Endothelial cell of umbilical vein (primary cell): ENCODE results near the gene MROH8.

Source experiments
- EZH2 ChIP-seq: IDR thresholded peaks from 2 replicates; pipeline ENCODE4 v1.6.1; 2012; ENCODE audit warnings: borderline replicate concordance, low read depth, mild to moderate bottlenecking, moderate library complexity, low read length, inconsistent platforms; ENCODE audit not compliant: severe bottlenecking
- MAX ChIP-seq: IDR thresholded peaks from 2 replicates; pipeline ENCODE4 v1.6.1; 2011; ENCODE audit not compliant: insufficient read depth, insufficient read length
- POLR2AphosphoS5 ChIP-seq: IDR thresholded peaks from 2 replicates; pipeline ENCODE4 v1.6.1; 2012; ENCODE audit warnings: low read depth, mild to moderate bottlenecking, control low read depth, low read length, moderate library complexity; ENCODE audit not compliant: insufficient read depth
- TF ChIP-seq, protein P1 (sequence below), 2 donors: IDR thresholded peaks; 1 replicate in 1 of 2; 2 replicates in 1 of 2; pipeline ENCODE4 v1.5.1; 2011; ENCODE audit warnings: low read length in 2 of 2, mild to moderate bottlenecking in 2 of 2, moderate library complexity in 2 of 2, control low read depth in 1 of 2, inconsistent platforms in 1 of 2, low read depth in 1 of 2; ENCODE audit not compliant: insufficient read depth in 1 of 2; ENCODE audit errors: extremely low read depth in 1 of 2

DNA sequence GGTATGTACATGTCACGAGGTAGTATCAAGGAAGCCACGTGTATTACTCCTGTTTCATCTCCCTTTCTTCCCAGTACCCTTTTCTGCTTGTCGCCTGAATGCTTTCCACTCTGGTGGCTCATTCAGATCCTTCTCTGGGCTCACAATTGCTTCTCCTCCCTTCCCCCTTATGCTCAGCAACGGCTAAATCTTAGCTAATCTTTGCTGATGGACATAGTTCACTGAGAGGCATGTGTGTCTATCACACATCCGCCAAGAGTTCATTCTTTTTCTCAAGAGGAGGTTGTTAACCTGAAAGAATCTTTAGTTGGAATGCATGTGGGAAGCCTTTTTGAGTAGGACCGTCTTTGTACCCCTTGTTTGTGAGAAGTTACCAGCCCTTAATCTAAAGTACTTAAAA lies 25.8 kb upstream of the MROH8 start:
- TF ChIP-seq EZH2 (no peak), POLR2AphosphoS5 (no peak), MAX (no peak)
- TF ChIP-seq, protein P1, sequence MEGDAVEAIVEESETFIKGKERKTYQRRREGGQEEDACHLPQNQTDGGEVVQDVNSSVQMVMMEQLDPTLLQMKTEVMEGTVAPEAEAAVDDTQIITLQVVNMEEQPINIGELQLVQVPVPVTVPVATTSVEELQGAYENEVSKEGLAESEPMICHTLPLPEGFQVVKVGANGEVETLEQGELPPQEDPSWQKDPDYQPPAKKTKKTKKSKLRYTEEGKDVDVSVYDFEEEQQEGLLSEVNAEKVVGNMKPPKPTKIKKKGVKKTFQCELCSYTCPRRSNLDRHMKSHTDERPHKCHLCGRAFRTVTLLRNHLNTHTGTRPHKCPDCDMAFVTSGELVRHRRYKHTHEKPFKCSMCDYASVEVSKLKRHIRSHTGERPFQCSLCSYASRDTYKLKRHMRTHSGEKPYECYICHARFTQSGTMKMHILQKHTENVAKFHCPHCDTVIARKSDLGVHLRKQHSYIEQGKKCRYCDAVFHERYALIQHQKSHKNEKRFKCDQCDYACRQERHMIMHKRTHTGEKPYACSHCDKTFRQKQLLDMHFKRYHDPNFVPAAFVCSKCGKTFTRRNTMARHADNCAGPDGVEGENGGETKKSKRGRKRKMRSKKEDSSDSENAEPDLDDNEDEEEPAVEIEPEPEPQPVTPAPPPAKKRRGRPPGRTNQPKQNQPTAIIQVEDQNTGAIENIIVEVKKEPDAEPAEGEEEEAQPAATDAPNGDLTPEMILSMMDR (IDR thresholded peaks at IDR 0.05; ENCODE audit: extremely low read depth in 1 of 2, insufficient read depth in 1 of 2, low read depth in 1 of 2, low read length in 2 of 2), result no peak
